Measurements from ENCODE around the gene CTF1. TPM values are rescaled to one million over a fixed set of nuclear protein-coding genes. Genes with fewer than 3 reads are reported as not detected.

CTF1 gene
- total RNA-seq, 1 experiment from 2014 or later = 2.1 TPM

GRCh38 chr16:30902029-30902972, 5.9 kb downstream of the CTF1 start:
- in situ Hi-C loops (cut with HindIII; ENCODE audit: low sequenced_read_pairs) = loop anchor here (10.0 kb wide), 1 partner anchor 148 kb away; no protein-coding TSS in a partner anchor
- peak; percentile 50 for DNase-seq (ENCODE audit: low spot score)

GRCh38 chr16:30903002-30903401, 6.6 kb downstream of the CTF1 start:
- in situ Hi-C loops (cut with HindIII; ENCODE audit: low sequenced_read_pairs) = loop anchor here (10.0 kb wide), 1 partner anchor 148 kb away; no protein-coding TSS in a partner anchor
- DNase-seq (ENCODE audit: low spot score) = no peak

- in situ Hi-C loops (cut with HindIII; ENCODE audit: low sequenced_read_pairs) = loop anchor here (10.0 kb wide), 1 partner anchor 149 kb away; no protein-coding TSS in a partner anchor
- no peak for DNase-seq (ENCODE audit: low spot score)
These were observed 7.2 kb downstream of the CTF1 start for GRCh38 chr16:30903596-30903995.

- DNase-seq (ENCODE audit: low spot score) = no peak
- in situ Hi-C loops (cut with HindIII; ENCODE audit: low sequenced_read_pairs) = loop anchor here (10.0 kb wide), 1 partner anchor 149 kb away; no protein-coding TSS in a partner anchor
These were observed 7.8 kb downstream of the CTF1 start for GRCh38 chr16:30904114-30904780.

- in situ Hi-C loops (cut with HindIII; ENCODE audit: low sequenced_read_pairs) = loop anchor here (10.0 kb wide), 1 partner anchor 152 kb away; no protein-coding TSS in a partner anchor
- DNase-seq (ENCODE audit: low spot score) = no peak
These were observed 10.7 kb downstream of the CTF1 start for GRCh38 chr16:30907064-30907463.

GRCh38 chr16:30910427-30911029, 14.1 kb downstream of the CTF1 start:
- no peak for DNase-seq (ENCODE audit: low spot score)
- in situ Hi-C loops (cut with HindIII; ENCODE audit: low sequenced_read_pairs) = no loop called here

- in situ Hi-C loops (cut with HindIII; ENCODE audit: low sequenced_read_pairs) = no loop called here
- DNase-seq (ENCODE audit: low spot score) = no peak
These were observed 16.5 kb downstream of the CTF1 start for GRCh38 chr16:30912794-30913412.

- DNase-seq (ENCODE audit: low spot score) = no peak
- in situ Hi-C loops (cut with HindIII; ENCODE audit: low sequenced_read_pairs) = no loop called here
These were observed 18.4 kb downstream of the CTF1 start for GRCh38 chr16:30914830-30915229.

GRCh38 chr16:30918614-30919013, 22.2 kb downstream of the CTF1 start:
- in situ Hi-C loops (cut with HindIII; ENCODE audit: low sequenced_read_pairs) = no loop called here
- no peak for DNase-seq (ENCODE audit: low spot score)

GRCh38 chr16:30920891-30921290, 24.5 kb downstream of the CTF1 start:
- DNase-seq (ENCODE audit: low spot score) = no peak
- in situ Hi-C loops (cut with HindIII; ENCODE audit: low sequenced_read_pairs) = no loop called here

- in situ Hi-C loops (cut with HindIII; ENCODE audit: low sequenced_read_pairs) = no loop called here
- DNase-seq (ENCODE audit: low spot score) = no peak
These were observed 25.0 kb downstream of the CTF1 start for GRCh38 chr16:30921459-30921747.

- DNase-seq (ENCODE audit: low spot score) = peak; percentile 84
These were observed 25.5 kb downstream of the CTF1 start for GRCh38 chr16:30921748-30922419.

GRCh38 chr16:30922420-30922959, 26.1 kb downstream of the CTF1 start:
- DNase-seq (ENCODE audit: low spot score) = peak; percentile 100
- in situ Hi-C loops (cut with HindIII; ENCODE audit: low sequenced_read_pairs) = no loop called here

More at GRCh38 chr16:30921748-30922419, 25.5 kb downstream of the CTF1 start:
- in situ Hi-C loops (cut with HindIII; ENCODE audit: low sequenced_read_pairs) = no loop called here

GRCh38 chr16:30922960-30923535, 26.6 kb downstream of the CTF1 start:
- in situ Hi-C loops (cut with HindIII; ENCODE audit: low sequenced_read_pairs) = no loop called here
- DNase-seq (ENCODE audit: low spot score) = peak; percentile 100

GRCh38 chr16:30923554-30924075, 27.2 kb downstream of the CTF1 start, which contains the start of gene FBXL19:
FBXL19 (plus strand) TSS chr16:30923572; CDS start chr16:30925755, 2,183 bp downstream.
- no peak for DNase-seq (ENCODE audit: low spot score)
- in situ Hi-C loops (cut with HindIII; ENCODE audit: low sequenced_read_pairs) = no loop called here

- in situ Hi-C loops (cut with HindIII; ENCODE audit: low sequenced_read_pairs) = no loop called here
- DNase-seq (ENCODE audit: low spot score) = no peak
These were observed 27.9 kb downstream of the CTF1 start for GRCh38 chr16:30924076-30924912.
